ENCODE measurements around the gene ANAPC5.
"Not testable (repeated sequence)": the region's sequence is repeated elsewhere in the genome, so short reads cannot be mapped to it uniquely, and the experiment has no call there.

Gene ANAPC5

GRCh38 chr12:121284551-121285390 lies 67.4 kb downstream of the ANAPC5 start:
- no peak for DNase-seq

DNA sequence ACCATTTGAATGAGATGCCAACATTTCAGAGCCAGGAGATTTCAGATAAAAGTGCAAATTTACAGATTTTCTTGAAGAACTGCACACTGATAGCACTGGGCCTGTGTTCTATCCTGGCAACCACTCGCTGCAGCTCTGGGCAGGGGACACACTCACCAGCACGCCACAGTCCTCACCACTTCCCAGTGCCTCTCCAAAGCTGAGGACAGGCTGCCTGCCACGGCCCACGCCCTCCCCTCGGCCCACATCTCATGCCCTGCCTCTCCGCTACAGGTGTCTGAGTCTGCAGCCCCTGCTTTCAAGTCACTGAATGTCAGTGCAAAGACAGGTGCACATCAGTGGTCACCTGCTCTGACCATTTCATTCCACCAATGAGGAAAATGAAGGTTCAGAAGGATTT lies 68.4 kb downstream of the ANAPC5 start:
- DNase-seq, result no peak

DNA sequence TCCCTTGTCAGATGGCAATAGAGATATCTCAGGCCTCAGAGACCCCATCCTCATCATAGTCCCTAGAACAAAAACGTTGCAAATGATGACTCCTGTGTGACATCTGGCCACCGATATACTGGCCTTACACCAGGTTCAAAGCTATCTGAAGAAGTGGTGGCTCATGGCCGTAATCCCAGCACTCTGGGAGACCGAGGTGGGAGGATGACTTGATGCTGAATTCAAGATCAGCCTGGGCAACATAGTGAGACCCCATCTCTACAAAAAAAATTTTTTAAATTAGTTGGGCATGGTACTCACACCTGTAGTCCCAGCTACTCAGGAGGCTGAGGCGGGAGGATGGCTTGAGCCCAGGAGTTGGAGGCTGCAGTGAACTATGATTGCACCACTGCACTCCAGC lies 68.8 kb downstream of the ANAPC5 start:
- no peak for DNase-seq

DNA sequence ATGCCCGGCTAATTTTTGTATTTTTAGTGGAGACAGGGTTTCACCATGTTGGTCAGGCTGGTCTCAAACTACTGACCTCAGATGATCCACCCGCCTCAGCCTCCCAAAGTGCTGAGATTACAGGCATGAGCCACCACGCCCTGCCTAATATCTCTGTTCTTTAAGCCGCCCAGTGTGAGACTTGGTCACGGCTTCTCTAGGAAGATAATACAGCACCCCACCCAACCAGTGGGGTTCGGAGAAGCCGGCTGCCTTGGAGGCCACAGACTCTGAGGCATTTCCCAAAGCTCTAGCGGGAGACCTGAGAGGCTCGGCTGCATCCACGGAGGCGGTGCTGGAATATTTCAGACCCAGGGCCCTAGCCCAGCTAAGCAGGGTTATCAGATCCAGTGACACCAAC lies 69.3 kb downstream of the ANAPC5 start:
- not testable (repeated sequence) for DNase-seq

DNA sequence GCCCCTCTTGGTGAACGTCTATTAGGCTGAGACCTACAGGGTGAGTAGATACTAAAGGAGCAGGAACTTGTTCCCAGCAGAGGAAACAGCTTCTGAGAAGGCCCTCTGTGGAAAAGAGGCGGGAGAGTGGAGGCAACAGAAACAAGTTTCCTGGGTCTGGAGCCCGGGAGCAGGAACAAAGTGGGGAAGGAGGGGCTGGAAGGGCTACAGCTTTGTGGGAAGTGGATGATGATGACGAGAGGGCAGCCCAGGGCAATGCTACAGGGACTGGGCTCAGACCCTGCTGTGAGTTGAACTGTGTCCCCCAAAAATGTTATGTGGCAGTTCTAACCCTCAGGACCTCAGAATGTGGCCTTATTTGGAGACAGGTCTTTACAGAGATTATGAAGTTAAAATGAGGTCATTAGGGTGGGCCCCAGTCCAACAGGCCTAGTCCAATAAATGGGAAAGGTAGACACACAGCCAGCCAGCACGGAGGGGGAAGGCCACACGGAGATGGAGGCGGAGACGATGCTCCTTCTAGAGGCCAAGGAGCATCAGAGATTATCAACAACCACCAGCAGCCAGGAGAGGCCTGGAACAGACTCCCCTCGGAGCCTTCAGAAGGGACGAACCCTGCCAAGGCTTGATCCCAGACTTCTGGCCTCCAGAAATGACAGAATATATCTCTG lies 70.0 kb downstream of the ANAPC5 start:
- no peak for DNase-seq

DNA sequence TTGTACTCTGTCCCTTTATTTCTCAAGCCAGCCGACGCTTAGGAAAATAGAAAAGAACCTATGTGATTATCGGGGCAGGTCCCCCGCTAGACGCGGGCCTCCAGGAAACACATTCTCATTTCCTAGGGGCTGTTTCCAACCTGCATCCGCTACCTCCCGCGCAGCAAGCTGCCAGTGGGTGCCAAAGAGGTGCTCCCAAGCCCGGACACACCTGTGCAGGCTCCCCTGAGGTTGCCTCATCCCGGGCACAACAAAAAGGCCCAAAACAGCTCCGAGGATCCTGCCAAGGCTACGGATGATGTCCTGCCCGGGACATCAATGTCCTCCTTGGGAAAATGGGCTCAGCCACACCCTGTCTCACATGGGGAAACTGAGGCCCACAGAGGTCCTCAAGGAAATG lies 71.1 kb downstream of the ANAPC5 start:
- not testable (repeated sequence) for DNase-seq

- DNase-seq, result not testable (repeated sequence)
These were observed 71.7 kb downstream of the ANAPC5 start for GRCh38 chr12:121280531-121280930.

- no peak for DNase-seq
These were observed 72.7 kb downstream of the ANAPC5 start for GRCh38 chr12:121279507-121279915.

GRCh38 chr12:121279071-121279375 lies 73.2 kb downstream of the ANAPC5 start:
- DNase-seq, result no peak

DNA sequence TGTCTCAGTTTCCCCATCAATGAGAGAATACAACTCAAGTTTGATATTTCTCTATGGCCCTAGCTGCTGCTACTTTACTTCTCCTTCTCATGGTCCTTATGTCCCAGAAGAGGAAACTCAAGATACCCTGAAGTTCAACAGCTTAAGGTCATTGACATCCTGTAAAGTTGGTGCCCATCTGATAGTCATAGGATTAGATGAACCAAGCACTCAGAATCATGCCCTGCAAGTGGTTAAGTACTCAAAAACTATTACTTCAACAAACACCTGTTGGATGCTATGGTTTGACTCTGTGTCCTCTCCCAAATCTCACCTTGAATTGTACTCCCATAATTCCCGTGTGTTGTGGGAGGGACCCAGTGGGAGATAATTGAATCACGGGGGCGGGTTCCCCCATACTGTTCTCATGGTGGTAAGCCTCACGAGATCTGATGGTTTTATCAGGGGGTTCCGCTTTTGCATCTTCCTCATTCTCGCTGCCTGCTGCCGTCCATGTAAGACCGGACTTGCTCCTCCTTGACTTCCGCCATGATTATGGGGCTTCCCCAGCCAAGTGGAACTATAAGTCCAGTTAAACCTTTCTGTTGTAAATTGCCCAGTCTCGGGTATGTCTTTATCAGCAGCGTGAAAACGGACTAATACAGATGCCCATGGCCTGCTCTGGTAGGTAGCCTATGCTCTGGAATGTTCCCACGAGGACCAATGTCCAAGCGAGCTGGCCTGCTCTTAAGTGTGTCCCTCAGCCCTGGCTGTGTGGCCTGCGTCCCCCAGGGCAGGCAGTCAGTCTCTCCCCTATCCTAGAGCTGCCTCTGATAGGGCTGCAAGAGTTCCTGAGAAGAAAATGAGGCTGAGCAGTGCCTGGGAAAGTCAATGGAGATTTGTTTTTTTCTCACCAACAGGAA lies 73.8 kb downstream of the ANAPC5 start:
- DNase-seq, result no peak

GRCh38 chr12:121277374-121277759 lies 74.8 kb downstream of the ANAPC5 start:
- no peak for DNase-seq

DNA sequence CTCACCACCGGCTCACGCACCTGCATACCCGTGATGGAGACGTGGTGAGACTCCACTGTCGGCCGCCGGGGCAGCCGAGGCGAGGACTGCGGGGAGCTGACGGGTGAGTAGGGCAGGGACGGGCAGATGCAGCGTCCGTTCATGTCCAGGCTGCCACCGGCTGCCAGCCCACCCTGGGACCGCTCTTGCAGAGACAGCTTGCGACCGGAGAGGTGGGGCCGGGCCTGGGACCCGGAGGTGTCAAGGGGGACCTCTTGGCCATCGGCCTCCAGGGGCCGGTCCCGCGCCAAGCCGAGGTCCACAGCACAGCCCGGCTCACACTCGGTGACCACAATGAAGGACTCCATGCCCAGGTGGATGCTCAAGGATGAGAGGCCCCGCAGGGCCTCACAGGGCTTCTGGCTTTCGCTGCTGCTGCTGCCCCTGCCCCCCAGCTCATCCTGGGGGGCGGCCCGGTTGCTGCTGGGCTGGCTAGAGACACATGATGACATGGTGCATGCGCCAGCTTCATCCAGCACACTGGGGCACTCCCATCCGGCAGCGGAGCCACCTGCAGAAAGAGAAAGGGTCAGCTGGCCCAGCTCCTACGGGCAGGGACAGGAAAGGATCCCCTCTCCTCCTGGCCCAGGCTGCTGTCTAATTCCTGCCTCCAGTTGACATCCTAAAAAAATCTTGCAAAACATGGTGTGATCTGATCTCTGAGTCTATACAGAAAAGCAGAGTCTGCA lies 78.0 kb downstream of the ANAPC5 start:
- no peak for DNase-seq

DNA sequence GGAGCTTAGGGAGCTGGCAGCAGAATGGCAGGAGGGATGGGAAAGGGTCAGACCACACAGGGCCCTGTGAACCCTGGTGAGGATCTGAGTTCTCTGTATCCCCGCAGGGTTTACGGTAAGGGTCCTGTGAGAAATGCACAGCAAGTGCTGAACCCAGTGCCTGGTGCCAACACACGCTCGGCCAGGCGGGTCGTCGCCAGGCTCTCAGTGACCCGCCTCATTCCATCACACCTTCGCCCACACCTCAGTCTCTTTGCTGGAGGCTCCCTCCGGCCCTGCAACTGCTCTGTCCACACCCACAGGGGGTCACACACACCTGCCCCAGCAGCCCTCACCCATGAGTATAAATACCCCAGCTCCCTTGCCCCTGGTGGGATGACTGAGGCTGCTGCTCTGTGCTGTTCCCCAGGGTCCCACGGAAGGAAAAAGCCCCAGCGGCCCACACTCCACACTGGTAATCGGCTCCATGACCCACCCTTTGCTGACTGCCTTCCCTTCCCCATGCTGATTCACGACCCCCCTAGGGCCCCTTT lies 78.8 kb downstream of the ANAPC5 start:
- no peak for DNase-seq

DNA sequence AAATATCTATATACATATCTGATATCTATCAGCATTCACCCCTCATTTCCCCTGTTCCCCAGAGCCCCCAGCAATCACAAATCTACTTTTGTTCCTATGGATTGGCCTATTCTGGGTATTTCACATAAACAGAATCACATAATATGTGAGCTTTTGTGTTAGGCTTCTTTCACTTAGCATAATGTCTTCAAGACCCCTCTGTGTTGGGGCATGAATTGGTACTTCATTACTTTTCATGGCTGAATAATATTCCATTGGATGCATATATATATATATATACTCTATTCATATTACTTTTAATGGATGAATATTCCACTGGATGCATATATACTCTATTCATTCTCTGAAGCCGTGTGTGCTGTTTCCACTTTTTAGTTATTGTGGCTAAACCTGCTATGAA lies 84.4 kb downstream of the ANAPC5 start:
- DNase-seq, result no peak

DNA sequence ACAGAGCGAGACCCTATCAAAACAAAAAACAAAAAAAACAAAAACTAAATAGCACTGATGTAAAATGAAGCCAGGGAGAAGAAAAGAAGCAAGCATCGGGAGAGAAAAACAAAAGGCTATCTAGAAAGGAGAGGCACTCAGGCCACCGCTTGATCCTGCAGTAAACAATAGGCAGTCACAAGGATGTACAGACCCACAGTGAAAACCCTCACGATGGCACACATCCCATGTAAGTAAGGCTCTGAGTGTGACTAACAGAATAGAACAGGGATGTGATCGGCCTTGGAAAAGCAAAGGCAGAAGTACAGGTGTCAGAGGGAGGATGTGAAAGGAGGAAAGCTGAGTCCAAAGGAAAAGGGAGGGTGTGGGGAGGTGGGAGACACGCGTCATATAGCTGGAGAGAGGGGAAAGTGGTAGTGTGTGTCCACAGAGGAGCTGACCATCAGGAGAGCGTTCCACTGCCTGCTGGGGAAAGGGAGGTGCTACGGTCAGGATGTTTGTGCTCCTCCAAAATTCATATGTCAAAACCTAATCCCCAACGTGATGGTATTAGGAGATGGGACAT lies 87.2 kb downstream of the ANAPC5 start:
- no peak for DNase-seq

DNA sequence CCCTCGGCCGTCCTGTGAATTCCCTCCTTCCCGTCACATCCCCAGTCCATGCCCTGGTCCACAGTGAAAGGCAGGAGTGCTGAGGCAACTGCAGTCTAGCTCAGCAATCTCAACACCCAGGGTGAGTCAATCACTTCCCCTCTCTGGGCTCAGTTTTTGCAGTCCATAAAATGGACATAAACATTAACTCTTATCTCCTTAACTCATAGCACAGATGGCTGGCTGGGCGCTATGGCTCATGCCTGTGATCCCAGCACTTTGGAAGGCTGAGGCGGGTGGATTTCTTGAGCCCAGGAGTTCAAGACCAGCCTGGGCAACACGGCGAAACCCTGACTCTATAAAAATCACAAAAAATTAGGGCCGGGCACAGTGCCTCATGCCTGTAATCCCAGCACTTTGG lies 88.1 kb downstream of the ANAPC5 start:
- no peak for DNase-seq

- no peak for DNase-seq
These were observed 88.8 kb downstream of the ANAPC5 start for GRCh38 chr12:121263206-121263935.

DNA sequence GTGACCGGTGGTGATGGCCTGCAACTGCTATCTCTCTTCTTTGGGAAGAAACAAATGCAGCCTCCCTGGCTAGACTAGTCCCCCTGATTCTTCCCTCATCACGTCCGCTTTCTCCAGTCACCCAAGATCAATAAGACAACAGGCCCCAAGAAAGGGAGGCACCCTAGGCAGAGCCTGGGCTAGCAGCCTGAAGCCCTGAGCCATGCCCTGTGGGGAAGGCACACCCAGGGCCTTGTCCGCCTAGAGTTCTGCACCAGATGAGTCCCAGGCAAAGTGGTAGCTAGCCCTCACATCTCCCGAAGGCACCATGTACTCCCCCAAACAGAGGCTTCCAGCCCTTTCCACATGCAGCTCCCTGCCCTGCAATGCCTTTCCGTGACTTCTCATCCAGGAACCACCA lies 90.8 kb downstream of the ANAPC5 start:
- DNase-seq, result no peak

DNA sequence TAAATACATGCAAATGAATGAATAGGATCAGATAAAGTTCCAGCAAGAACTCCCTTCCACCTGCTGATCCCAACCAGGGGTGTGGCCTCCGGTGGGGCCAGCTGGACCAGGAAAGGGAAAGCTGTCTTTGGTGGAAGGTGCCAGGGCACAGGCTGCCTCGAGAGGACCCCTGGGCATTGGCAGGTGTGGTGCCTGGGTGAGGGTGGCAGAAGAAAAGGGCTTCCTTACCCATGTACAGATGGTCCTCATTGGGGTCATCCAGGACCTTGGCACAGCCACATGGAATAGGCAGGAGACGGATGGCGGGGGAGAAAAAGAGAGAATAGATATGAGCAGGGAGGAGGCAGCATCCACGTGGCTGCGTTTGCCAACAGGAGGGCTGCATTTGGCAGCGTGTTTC lies 92.1 kb downstream of the ANAPC5 start:
- DNase-seq, result no peak

DNA sequence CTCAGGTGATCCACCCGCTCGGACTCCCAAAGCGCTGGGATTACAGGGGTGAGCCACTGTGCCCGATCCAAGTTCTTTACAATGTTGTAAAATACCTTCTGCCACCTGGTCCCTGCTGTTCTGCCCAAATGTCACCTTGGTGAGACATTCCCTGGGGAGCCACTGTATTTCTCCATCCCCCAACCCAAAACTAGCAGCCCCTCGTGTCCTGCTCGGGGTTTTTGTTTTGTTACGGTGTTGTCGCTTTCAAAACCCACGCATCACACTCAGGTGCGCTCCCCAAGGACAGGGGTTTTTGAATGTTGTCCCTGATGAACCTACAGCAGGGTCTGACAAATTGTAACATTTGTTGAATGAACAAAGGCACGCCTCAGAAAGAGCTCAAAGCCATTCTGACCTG lies 93.1 kb downstream of the ANAPC5 start:
- no peak for DNase-seq

All from activated CD4-positive, alpha-beta T cell treated with anti-CD3 and anti-CD28 coated beads, Interleukin-2, amount 50 U/mL, for 1 hour (primary cell).